OCI-M2 (cell line): ENCODE measurements around the gene HP.
"Not testable (repeated sequence)": the region's sequence is repeated elsewhere in the genome, so short reads cannot be mapped to it uniquely, and the experiment has no call there.

Source experiments
- DNase-seq: peaks from one replicate; lab custom pipeline; 2025; ENCODE audit not compliant: unreplicated experiment; lab: John Stamatoyannopoulos, UW

Gene HP

GRCh38 chr16:72043058-72043457 lies 11.2 kb upstream of the HP start:
- DNase-seq = no peak

GRCh38 chr16:72043539-72043938 lies 10.8 kb upstream of the HP start:
- DNase-seq = no peak

GRCh38 chr16:72044296-72044695 lies 10.0 kb upstream of the HP start:
- no peak for DNase-seq

- DNase-seq = no peak
These were observed 9.4 kb upstream of the HP start for GRCh38 chr16:72044825-72045359.

GRCh38 chr16:72049110-72049509 lies 5.2 kb upstream of the HP start:
- no peak for DNase-seq

GRCh38 chr16:72050769-72051464 lies 3.4 kb upstream of the HP start:
- DNase-seq = no peak

- DNase-seq = no peak
These were observed 2.5 kb upstream of the HP start for GRCh38 chr16:72051818-72052217.

- no peak for DNase-seq
These were observed 1.6 kb downstream of the HP start for GRCh38 chr16:72055911-72056310.

- not testable (repeated sequence) for DNase-seq
These were observed 3.0 kb downstream of the HP start for GRCh38 chr16:72057313-72057712.

GRCh38 chr16:72059060-72059459 lies 4.8 kb downstream of the HP start:
- not testable (repeated sequence) for DNase-seq

- no peak for DNase-seq
These were observed 6.1 kb downstream of the HP start for GRCh38 chr16:72060405-72060804.

- no peak for DNase-seq
These were observed 7.3 kb downstream of the HP start for GRCh38 chr16:72061564-72061963.

- DNase-seq = no peak
These were observed 10.1 kb downstream of the HP start for GRCh38 chr16:72064361-72064894.

- no peak for DNase-seq
These were observed 12.4 kb downstream of the HP start for GRCh38 chr16:72066747-72067146.

GRCh38 chr16:72068930-72069329 lies 14.6 kb downstream of the HP start:
- DNase-seq = no peak

GRCh38 chr16:72072514-72073342 lies 18.4 kb downstream of the HP start:
- no peak for DNase-seq

- DNase-seq = no peak
These were observed 19.4 kb downstream of the HP start for GRCh38 chr16:72073560-72074230.

GRCh38 chr16:72075067-72075466 lies 20.8 kb downstream of the HP start:
- DNase-seq = not testable (repeated sequence)

- not testable (repeated sequence) for DNase-seq
These were observed 22.8 kb downstream of the HP start for GRCh38 chr16:72076991-72077706.

GRCh38 chr16:72083778-72084404 lies 29.6 kb downstream of the HP start:
- no peak for DNase-seq
